Measurements from ENCODE around the gene DEFB112.

Gene DEFB112

GRCh38 chr6:49995278-49995677, 54.5 kb downstream of the DEFB112 start:
- H3K4me1 Mint-ChIP-seq = no peaks in the 10 kb centered on the region
- H3K9me3 Mint-ChIP-seq = no peaks in the 10 kb centered on the region
- no peaks in the 10 kb centered on the region for H3K36me3 Mint-ChIP-seq (ENCODE audit: low read depth)
- TF ChIP-seq CTCF (IDR thresholded peaks at IDR 0.05; ENCODE audit: unreplicated experiment in 3 of 3) = no peak
- no peaks in the 10 kb centered on the region for H3K27me3 Mint-ChIP-seq (ENCODE audit: low read depth)
- no peak overlapping the region for H3K4me3 Mint-ChIP-seq
- H3K27ac Mint-ChIP-seq = no peak overlapping the region
